ENCODE measurements around the gene CHML. TPM values are rescaled to one million over a fixed set of nuclear protein-coding genes. Genes with fewer than 3 reads are reported as not detected.
"Not testable (repeated sequence)": the region's sequence is repeated elsewhere in the genome, so short reads cannot be mapped to it uniquely, and the experiment has no call there.

The CHML gene
- total RNA-seq, result 1.2 TPM

GRCh38 chr1:241640149-241640866 lies at the start of gene CHML, which contains the start of gene OPN3:
Gene CHML, minus strand, starts transcription at chr1:241640369. Its CDS starts 4,603 bp downstream, at chr1:241635766.
Gene OPN3, minus strand, starts transcription at chr1:241640369. Its CDS starts 115 bp downstream, at chr1:241640254.
- peaks cover 0 to 9% of the 10 kb centered on the region in 2 donors for H3K4me1 ChIP-seq

GRCh38 chr1:241688940-241689368 lies 48.8 kb upstream of the CHML start:
- DNase-seq (ENCODE audit: low spot score in 2 of 2), result no peak
- H3K27me3 ChIP-seq, result no peaks in the 10 kb centered on the region
- H3K36me3 ChIP-seq, result no peaks in the 10 kb centered on the region
- no peaks in the 10 kb centered on the region for H3K4me1 ChIP-seq
- H3K4me3 ChIP-seq, result no peak overlapping the region
- no peak for TF ChIP-seq CTCF (IDR thresholded peaks at IDR 0.05)
- no peaks in the 10 kb centered on the region for H3K9me3 ChIP-seq
- H3K27ac ChIP-seq, result no peak overlapping the region
- intact Hi-C loops (cut with DNase I), result no loop called here

More at GRCh38 chr1:241640149-241640866, at the start of gene CHML, which contains the start of gene OPN3:
- Histone ChIP-seq H3K36me3 (peaks cover 0 to 2% of the 10 kb centered on the region in 2 donors), H3K4me3 (peak within 1 kb of the TSS; percentile 88 to 91), H3K9me3 (no peaks in the 10 kb centered on the region), H3K27me3 (no peaks in the 10 kb centered on the region), H3K27ac (peak within 1 kb of the TSS; percentile 77 to 80)
- TF ChIP-seq CTCF (IDR thresholded peaks at IDR 0.05), result peak in 1 of 3 experiments; percentile 1
- intact Hi-C loops (cut with DNase I), result loop anchor here (1.0 to 5.0 kb wide), 3 partner anchors 107 to 207 kb away; partner anchors contain the start of genes EXO1 and FH
- peak; percentile 50 to 95 for DNase-seq (ENCODE audit: low spot score in 2 of 2)

GRCh38 chr1:241684108-241684507 lies 43.9 kb upstream of the CHML start:
- no peak overlapping the region for H3K4me3 ChIP-seq
- intact Hi-C loops (cut with DNase I), result no loop called here
- no peaks in the 10 kb centered on the region for H3K4me1 ChIP-seq
- no peak for TF ChIP-seq CTCF (IDR thresholded peaks at IDR 0.05)
- H3K9me3 ChIP-seq, result no peaks in the 10 kb centered on the region
- no peaks in the 10 kb centered on the region for H3K36me3 ChIP-seq
- H3K27me3 ChIP-seq, result no peaks in the 10 kb centered on the region
- no peak for DNase-seq (ENCODE audit: low spot score in 2 of 2)
- no peak overlapping the region for H3K27ac ChIP-seq

GRCh38 chr1:241682921-241683320 lies 42.8 kb upstream of the CHML start:
- no peaks in the 10 kb centered on the region for H3K36me3 ChIP-seq
- H3K9me3 ChIP-seq, result no peaks in the 10 kb centered on the region
- no peaks in the 10 kb centered on the region for H3K4me1 ChIP-seq
- intact Hi-C loops (cut with DNase I), result no loop called here
- no peak for DNase-seq (ENCODE audit: low spot score in 2 of 2)
- H3K27me3 ChIP-seq, result no peaks in the 10 kb centered on the region
- no peak overlapping the region for H3K27ac ChIP-seq
- no peak overlapping the region for H3K4me3 ChIP-seq
- no peak for TF ChIP-seq CTCF (IDR thresholded peaks at IDR 0.05)

GRCh38 chr1:241681861-241682448 lies 41.8 kb upstream of the CHML start:
- H3K27me3 ChIP-seq; H3K4me1 ChIP-seq; H3K36me3 ChIP-seq; H3K4me3 ChIP-seq; intact Hi-C loops (cut with DNase I); H3K9me3 ChIP-seq; H3K27ac ChIP-seq; DNase-seq (ENCODE audit: low spot score in 2 of 2): not testable (repeated sequence)

- no peaks in the 10 kb centered on the region for H3K27me3 ChIP-seq
- H3K4me1 ChIP-seq, result no peaks in the 10 kb centered on the region
- no peaks in the 10 kb centered on the region for H3K36me3 ChIP-seq
- no peak overlapping the region for H3K27ac ChIP-seq
- no peak for TF ChIP-seq CTCF (IDR thresholded peaks at IDR 0.05)
- DNase-seq (ENCODE audit: low spot score in 2 of 2), result no peak
- no peaks in the 10 kb centered on the region for H3K9me3 ChIP-seq
- intact Hi-C loops (cut with DNase I), result no loop called here
- no peak overlapping the region for H3K4me3 ChIP-seq
These were observed 39.8 kb upstream of the CHML start for GRCh38 chr1:241679961-241680360.
